Astrocyte (in vitro differentiated cells and primary cell): Measurements from ENCODE around the gene SYCN. TPM values are rescaled to one million over a fixed set of nuclear protein-coding genes. Genes with fewer than 3 reads are reported as not detected.

Experiments used
- DNase-seq: peaks from one replicate; pipeline ENCODE4 v3.0.0-alpha.2; 2010; ENCODE audit warnings: low read depth
- FAIRE-seq: peaks from 2 replicates; lab custom pipeline; 2011; peaks lifted over from hg19 to GRCh38; lab: Jason Lieb, UNC
- H2AFZ ChIP-seq: 2 replicates; pipeline ENCODE4 v1.6.0; 2012; ENCODE audit warnings: low read depth, low read length, inconsistent platforms
- H3K27ac ChIP-seq: 2 replicates; pipeline ENCODE4 v1.5.1; 2011; ENCODE audit warnings: low read depth, low read length, inconsistent platforms
- H3K27me3 ChIP-seq: 2 replicates; pipeline ENCODE4 v1.6.0; 2011; ENCODE audit warnings: low read length, inconsistent platforms; ENCODE audit not compliant: insufficient read depth
- H3K36me3 ChIP-seq: 2 replicates; pipeline ENCODE4 v1.5.1; 2011; ENCODE audit warnings: low read length, inconsistent platforms; ENCODE audit not compliant: insufficient read depth
- H3K4me1 ChIP-seq: 2 replicates; pipeline ENCODE4 v1.5.1; 2011; ENCODE audit warnings: low read length, inconsistent platforms; ENCODE audit not compliant: insufficient read depth
- H3K4me2 ChIP-seq: 2 replicates; pipeline ENCODE4 v1.6.0; 2012; ENCODE audit warnings: low read length, inconsistent platforms
- H3K4me3 ChIP-seq: 2 replicates; pipeline ENCODE4 v1.5.1; 2011; ENCODE audit warnings: low read depth, mild to moderate bottlenecking, low read length, inconsistent platforms; ENCODE audit not compliant: insufficient read depth
- H3K79me2 ChIP-seq: 2 replicates; pipeline ENCODE4 v1.6.0; 2012; ENCODE audit warnings: mild to moderate bottlenecking, low read length, inconsistent platforms; ENCODE audit not compliant: insufficient read depth
- H3K9ac ChIP-seq: 2 replicates; pipeline ENCODE4 v1.6.0; 2012; ENCODE audit warnings: mild to moderate bottlenecking, low read length, inconsistent platforms
- H3K9me3 ChIP-seq: 2 replicates; pipeline ENCODE4 v1.5.1; 2012; ENCODE audit warnings: low read depth, mild to moderate bottlenecking, low read length, inconsistent platforms; ENCODE audit not compliant: insufficient read depth
- H4K20me1 ChIP-seq: 2 replicates; pipeline ENCODE4 v1.6.0; 2012; ENCODE audit warnings: low read length, inconsistent platforms; ENCODE audit not compliant: insufficient read depth
- H3K27ac Mint-ChIP-seq: one replicate; pipeline ENCODE4 v1.8.0; 2021; ENCODE audit warnings: mild to moderate bottlenecking, mixed read lengths; ENCODE audit not compliant: unreplicated experiment
- H3K27me3 Mint-ChIP-seq: one replicate; pipeline ENCODE4 v1.8.0; 2021; ENCODE audit warnings: low read depth, mixed read lengths; ENCODE audit not compliant: unreplicated experiment
- H3K36me3 Mint-ChIP-seq: one replicate; pipeline ENCODE4 v1.8.0; 2021; ENCODE audit warnings: low read depth, mixed read lengths; ENCODE audit not compliant: unreplicated experiment
- H3K4me1 Mint-ChIP-seq: one replicate; pipeline ENCODE4 v1.8.0; 2021; ENCODE audit warnings: low read depth, mixed read lengths; ENCODE audit not compliant: unreplicated experiment
- H3K4me3 Mint-ChIP-seq: one replicate; pipeline ENCODE4 v1.8.0; 2021; ENCODE audit warnings: mild to moderate bottlenecking, moderate library complexity, mixed read lengths; ENCODE audit not compliant: unreplicated experiment
- H3K9me3 Mint-ChIP-seq: one replicate; pipeline ENCODE4 v1.8.0; 2021; ENCODE audit warnings: mild to moderate bottlenecking, mixed read lengths; ENCODE audit not compliant: unreplicated experiment
- EZH2 ChIP-seq: IDR thresholded peaks from 2 replicates; pipeline ENCODE4 v1.6.1; 2012; ENCODE audit warnings: mild to moderate bottlenecking, low read length, inconsistent platforms; ENCODE audit not compliant: insufficient read depth
- total RNA-seq: library from RNA; stranded (reverse); gene quantifications from 2 replicates; pipeline ENCODE4 v1.2.1, GENCODE V29; 2021
- TF ChIP-seq, protein P1 (sequence below): IDR thresholded peaks from 2 replicates; pipeline ENCODE4 v1.5.1; 2011; ENCODE audit warnings: low read depth, mild to moderate bottlenecking, inconsistent platforms, low read length, moderate library complexity; ENCODE audit not compliant: insufficient read depth

The SYCN gene
- total RNA-seq, 1 donor from 2014 or later = not detected

DNA sequence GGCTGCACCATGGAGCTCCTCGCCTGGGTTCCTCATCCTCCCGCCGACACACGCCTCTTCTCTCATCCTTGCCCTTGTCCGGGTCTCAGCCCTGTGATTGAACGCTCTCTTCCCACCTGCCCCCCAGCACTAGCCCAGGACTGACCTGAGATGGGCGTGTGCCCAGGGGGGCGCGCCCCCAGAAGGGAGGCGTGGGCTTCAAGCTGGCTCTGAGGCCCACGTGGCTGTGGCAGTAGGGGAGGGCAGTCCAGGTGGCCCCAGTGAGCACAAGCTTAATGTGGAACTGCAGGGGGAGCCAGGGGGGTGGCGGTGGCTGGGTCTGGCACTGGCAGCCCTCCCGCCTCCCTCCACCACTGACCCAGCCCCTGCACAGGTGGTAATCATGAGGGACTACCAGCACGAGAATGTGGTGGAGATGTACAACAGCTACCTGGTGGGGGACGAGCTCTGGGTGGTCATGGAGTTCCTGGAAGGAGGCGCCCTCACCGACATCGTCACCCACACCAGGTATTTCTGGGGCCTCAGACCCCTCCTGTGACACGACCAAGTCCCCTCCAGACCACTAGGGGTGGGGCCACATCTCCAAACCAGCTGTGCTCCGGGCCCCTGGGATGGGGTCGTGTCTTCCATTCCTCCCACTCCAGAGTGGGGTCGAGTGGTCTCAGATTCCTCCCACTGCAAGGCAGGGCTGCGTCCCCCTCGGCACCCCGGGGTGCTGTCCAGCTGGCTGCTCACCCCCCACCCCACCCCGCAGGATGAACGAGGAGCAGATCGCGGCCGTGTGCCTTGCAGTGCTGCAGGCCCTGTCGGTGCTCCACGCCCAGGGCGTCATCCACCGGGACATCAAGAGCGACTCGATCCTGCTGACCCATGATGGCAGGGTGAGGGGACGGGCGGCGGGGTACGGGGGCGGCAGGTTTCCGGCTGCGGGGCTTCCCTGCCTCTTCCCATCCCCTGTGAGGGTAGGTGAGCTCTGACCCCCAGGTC is 29.2 kb downstream of the SYCN start:
- Mint-ChIP-seq H3K4me3 (no peak overlapping the region), H3K9me3 (no peaks in the 10 kb centered on the region), H3K27me3 (no peaks in the 10 kb centered on the region), H3K27ac (no peak overlapping the region), H3K36me3 (peaks cover 3% of the 10 kb centered on the region), H3K4me1 (no peaks in the 10 kb centered on the region)
- H3K9me3 ChIP-seq = no peaks in the 10 kb centered on the region
- no peak overlapping the region for H3K4me3 ChIP-seq
- no peak overlapping the region for H3K9ac ChIP-seq
- no peak overlapping the region for H2AFZ ChIP-seq
- no peaks in the 10 kb centered on the region for H3K79me2 ChIP-seq
- peaks cover 5% of the 10 kb centered on the region for H4K20me1 ChIP-seq
- TF ChIP-seq, protein P1, sequence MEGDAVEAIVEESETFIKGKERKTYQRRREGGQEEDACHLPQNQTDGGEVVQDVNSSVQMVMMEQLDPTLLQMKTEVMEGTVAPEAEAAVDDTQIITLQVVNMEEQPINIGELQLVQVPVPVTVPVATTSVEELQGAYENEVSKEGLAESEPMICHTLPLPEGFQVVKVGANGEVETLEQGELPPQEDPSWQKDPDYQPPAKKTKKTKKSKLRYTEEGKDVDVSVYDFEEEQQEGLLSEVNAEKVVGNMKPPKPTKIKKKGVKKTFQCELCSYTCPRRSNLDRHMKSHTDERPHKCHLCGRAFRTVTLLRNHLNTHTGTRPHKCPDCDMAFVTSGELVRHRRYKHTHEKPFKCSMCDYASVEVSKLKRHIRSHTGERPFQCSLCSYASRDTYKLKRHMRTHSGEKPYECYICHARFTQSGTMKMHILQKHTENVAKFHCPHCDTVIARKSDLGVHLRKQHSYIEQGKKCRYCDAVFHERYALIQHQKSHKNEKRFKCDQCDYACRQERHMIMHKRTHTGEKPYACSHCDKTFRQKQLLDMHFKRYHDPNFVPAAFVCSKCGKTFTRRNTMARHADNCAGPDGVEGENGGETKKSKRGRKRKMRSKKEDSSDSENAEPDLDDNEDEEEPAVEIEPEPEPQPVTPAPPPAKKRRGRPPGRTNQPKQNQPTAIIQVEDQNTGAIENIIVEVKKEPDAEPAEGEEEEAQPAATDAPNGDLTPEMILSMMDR = no peak
- TF ChIP-seq EZH2 = no peak
- DNase-seq (no peak), FAIRE-seq (no peak)
- no peak overlapping the region for H3K4me2 ChIP-seq
- no peaks in the 10 kb centered on the region for H3K27me3 ChIP-seq
- H3K36me3 ChIP-seq = no peaks in the 10 kb centered on the region
- H3K4me1 ChIP-seq = no peaks in the 10 kb centered on the region
- no peak overlapping the region for H3K27ac ChIP-seq

DNA sequence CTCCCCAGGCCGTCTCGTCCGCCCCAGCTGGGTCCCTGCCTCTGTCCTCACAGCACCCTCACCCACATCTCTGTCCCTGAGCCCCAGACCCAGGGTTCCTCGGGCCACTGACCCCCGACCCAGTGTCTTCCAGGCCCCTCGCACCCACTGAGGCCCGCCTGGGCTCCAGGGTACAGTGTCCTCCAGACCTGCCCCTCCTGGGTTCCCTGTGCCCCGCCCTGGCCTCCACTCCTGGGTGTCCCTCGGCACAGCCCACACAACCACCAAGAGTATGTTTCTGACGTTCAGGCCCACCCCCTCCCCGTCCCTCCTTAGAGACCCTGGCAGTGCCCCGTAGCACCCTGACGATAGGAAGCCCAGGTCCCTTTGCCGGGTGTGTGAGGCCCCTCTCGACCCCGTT is 29.9 kb downstream of the SYCN start:
- TF ChIP-seq EZH2 = no peak
- TF ChIP-seq, protein P1 = no peak
- Histone ChIP-seq H3K36me3 (no peaks in the 10 kb centered on the region), H3K9me3 (no peaks in the 10 kb centered on the region), H2AFZ (no peak overlapping the region), H4K20me1 (peaks cover 5% of the 10 kb centered on the region), H3K79me2 (no peaks in the 10 kb centered on the region), H3K27me3 (no peaks in the 10 kb centered on the region), H3K4me3 (no peak overlapping the region), H3K9ac (no peak overlapping the region), H3K27ac (no peak overlapping the region), H3K4me1 (no peaks in the 10 kb centered on the region), H3K4me2 (no peak overlapping the region)
- H3K4me1 Mint-ChIP-seq = no peaks in the 10 kb centered on the region
- H3K9me3 Mint-ChIP-seq = no peaks in the 10 kb centered on the region
- FAIRE-seq (no peak), DNase-seq (no peak)
- no peak overlapping the region for H3K27ac Mint-ChIP-seq
- H3K27me3 Mint-ChIP-seq = no peaks in the 10 kb centered on the region
- no peak overlapping the region for H3K4me3 Mint-ChIP-seq
- H3K36me3 Mint-ChIP-seq = peaks cover 3% of the 10 kb centered on the region

DNA sequence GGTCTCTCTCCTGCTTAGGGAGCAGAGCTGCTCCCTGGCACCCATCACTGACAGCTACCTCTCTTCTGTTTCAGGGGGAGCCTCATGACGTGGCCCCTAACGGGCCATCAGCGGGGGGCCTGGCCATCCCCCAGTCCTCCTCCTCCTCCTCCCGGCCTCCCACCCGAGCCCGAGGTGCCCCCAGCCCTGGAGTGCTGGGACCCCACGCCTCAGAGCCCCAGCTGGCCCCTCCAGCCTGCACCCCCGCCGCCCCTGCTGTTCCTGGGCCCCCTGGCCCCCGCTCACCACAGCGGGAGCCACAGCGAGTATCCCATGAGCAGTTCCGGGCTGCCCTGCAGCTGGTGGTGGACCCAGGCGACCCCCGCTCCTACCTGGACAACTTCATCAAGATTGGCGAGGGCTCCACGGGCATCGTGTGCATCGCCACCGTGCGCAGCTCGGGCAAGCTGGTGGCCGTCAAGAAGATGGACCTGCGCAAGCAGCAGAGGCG is 30.5 kb downstream of the SYCN start:
- Histone ChIP-seq H3K79me2 (no peaks in the 10 kb centered on the region), H3K27me3 (no peaks in the 10 kb centered on the region), H3K9ac (no peak overlapping the region), H2AFZ (no peak overlapping the region), H3K4me1 (no peaks in the 10 kb centered on the region), H3K4me3 (no peak overlapping the region), H4K20me1 (peaks cover 11% of the 10 kb centered on the region), H3K27ac (no peak overlapping the region), H3K4me2 (no peak overlapping the region), H3K9me3 (no peaks in the 10 kb centered on the region), H3K36me3 (no peaks in the 10 kb centered on the region)
- FAIRE-seq (no peak), DNase-seq (no peak)
- Mint-ChIP-seq H3K27me3 (no peaks in the 10 kb centered on the region), H3K4me3 (no peak overlapping the region), H3K27ac (no peak overlapping the region), H3K4me1 (no peaks in the 10 kb centered on the region), H3K36me3 (peaks cover 3% of the 10 kb centered on the region), H3K9me3 (no peaks in the 10 kb centered on the region)
- TF ChIP-seq EZH2 = no peak
- TF ChIP-seq, protein P1 = no peak
